ENCODE data around the gene CCDC122. TPM values are rescaled to one million over a fixed set of nuclear protein-coding genes. Genes with fewer than 3 reads are reported as not detected.

Gene CCDC122
- total and polyA plus RNA-seq, 4 donors: 1.2 to 2.3 (median 1.7) TPM

DNA sequence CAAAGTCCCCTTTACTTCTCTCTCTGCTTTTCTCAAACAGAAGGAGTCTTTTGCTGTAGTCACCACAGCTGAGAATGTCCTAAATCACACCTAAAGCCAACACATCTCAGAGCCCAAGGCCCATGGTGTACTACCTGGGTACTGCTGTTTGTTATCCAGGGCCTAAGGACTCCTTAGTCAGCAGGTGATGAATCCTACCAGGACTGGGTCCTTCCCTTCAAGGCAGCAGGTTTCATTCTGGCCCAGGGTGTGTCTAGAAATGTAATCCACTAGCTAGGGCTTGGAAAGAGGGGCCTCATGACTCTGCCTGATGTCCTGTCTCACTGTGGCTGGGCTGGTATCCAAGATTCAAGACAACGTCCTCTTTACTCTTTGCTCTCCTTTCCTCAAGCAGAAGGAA is 56.6 kb downstream of the CCDC122 start:
- H3K36me3 ChIP-seq (ENCODE audit: control insufficient read depth in 4 of 4, insufficient read depth in 3 of 4, low read depth in 1 of 4, low read length in 3 of 4): no peaks in the 10 kb centered on the region
- H3K9me3 ChIP-seq (ENCODE audit: control insufficient read depth in 4 of 4, low read length in 3 of 4): no peaks in the 10 kb centered on the region
- TF ChIP-seq NR2F2 (IDR thresholded peaks at IDR 0.05) (no peak), FOXA2 (IDR thresholded peaks at IDR 0.05) (no peak), CTCF (IDR thresholded peaks at IDR 0.05; ENCODE audit: low read depth, low read length, missing input control) (no peak), EGR1 (IDR thresholded peaks at IDR 0.05; ENCODE audit: low read depth in 2 of 2) (no peak), SP1 (IDR thresholded peaks at IDR 0.05) (no peak), REST (IDR thresholded peaks at IDR 0.05) (no peak), HNF4A (conservative IDR thresholded peaks at IDR 0.05) (no peak), TAF1 (conservative IDR thresholded peaks at IDR 0.05) (no peak), GABPA (IDR thresholded peaks at IDR 0.05 in 1 of 2, conservative IDR thresholded peaks at IDR 0.05 in 1 of 2) (no peak), YY1 (IDR thresholded peaks at IDR 0.05) (no peak), RXRA (IDR thresholded peaks at IDR 0.05) (no peak), JUND (IDR thresholded peaks at IDR 0.05) (no peak), RAD21 (IDR thresholded peaks at IDR 0.05) (no peak)
- TF ChIP-seq, protein P1, sequence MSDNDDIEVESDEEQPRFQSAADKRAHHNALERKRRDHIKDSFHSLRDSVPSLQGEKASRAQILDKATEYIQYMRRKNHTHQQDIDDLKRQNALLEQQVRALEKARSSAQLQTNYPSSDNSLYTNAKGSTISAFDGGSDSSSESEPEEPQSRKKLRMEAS (IDR thresholded peaks at IDR 0.05): no peak
- H3K27me3 ChIP-seq (ENCODE audit: control insufficient read depth in 4 of 4, insufficient read depth in 4 of 4, low read length in 3 of 4): no peaks in the 10 kb centered on the region
- WGBS: 53% methylated on average over 1 of the region's 1 CpG
- DNase-seq (ENCODE audit: low spot score): no peak
- no peak overlapping the region for H3K4me3 ChIP-seq (ENCODE audit: low read depth in 1 of 3, low read length in 3 of 3)
- H3K27ac ChIP-seq (ENCODE audit: low read depth in 1 of 2, low read length in 2 of 2): no peak overlapping the region
- no peaks in the 10 kb centered on the region for H3K4me1 ChIP-seq (ENCODE audit: control insufficient read depth in 4 of 4, insufficient read depth in 4 of 4, low read length in 3 of 4)
- no peak overlapping the region for H3K9ac ChIP-seq (ENCODE audit: low read depth in 1 of 2, low read length in 2 of 2)

DNA sequence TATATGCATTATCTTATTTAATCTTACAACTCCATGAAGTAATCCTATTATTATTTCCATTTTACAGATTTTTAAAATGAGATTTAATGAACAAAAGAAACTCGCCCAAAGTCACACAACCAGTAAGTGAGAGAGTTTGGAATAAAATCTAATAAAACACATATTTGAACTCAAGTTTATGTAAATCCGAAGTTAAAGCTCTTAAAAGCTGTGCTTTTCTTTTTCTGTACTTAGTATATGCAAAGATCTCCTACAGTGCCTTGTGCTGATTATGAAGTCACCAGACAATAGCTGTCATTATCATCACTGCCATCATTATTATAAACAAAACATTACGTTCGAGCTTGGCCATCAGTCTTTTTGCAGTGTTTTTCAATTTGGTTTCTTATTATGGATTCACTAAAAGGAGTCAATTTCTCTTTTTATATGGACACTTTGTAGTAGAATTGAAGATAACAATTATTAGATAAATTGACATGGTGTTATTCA is 63.1 kb downstream of the CCDC122 start:
- H3K4me1 ChIP-seq (ENCODE audit: control insufficient read depth in 4 of 4, insufficient read depth in 4 of 4, low read length in 3 of 4): no peaks in the 10 kb centered on the region
- H3K9ac ChIP-seq (ENCODE audit: low read depth in 1 of 2, low read length in 2 of 2): no peak overlapping the region
- no peaks in the 10 kb centered on the region for H3K36me3 ChIP-seq (ENCODE audit: control insufficient read depth in 4 of 4, insufficient read depth in 3 of 4, low read depth in 1 of 4, low read length in 3 of 4)
- no peak for TF ChIP-seq HNF4G (IDR thresholded peaks at IDR 0.05)
- TF ChIP-seq CTCF (IDR thresholded peaks at IDR 0.05; ENCODE audit: low read depth, low read length, missing input control): no peak
- TF ChIP-seq, protein P2, sequence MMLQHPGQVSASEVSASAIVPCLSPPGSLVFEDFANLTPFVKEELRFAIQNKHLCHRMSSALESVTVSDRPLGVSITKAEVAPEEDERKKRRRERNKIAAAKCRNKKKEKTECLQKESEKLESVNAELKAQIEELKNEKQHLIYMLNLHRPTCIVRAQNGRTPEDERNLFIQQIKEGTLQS (IDR thresholded peaks at IDR 0.05): no peak
- no peak for DNase-seq (ENCODE audit: low spot score)
- no peak overlapping the region for H3K4me3 ChIP-seq (ENCODE audit: low read depth in 1 of 3, low read length in 3 of 3)
- H3K27me3 ChIP-seq (ENCODE audit: control insufficient read depth in 4 of 4, insufficient read depth in 4 of 4, low read length in 3 of 4): no peaks in the 10 kb centered on the region
- no peaks in the 10 kb centered on the region for H3K9me3 ChIP-seq (ENCODE audit: control insufficient read depth in 4 of 4, low read length in 3 of 4)
- H3K27ac ChIP-seq (ENCODE audit: low read depth in 1 of 2, low read length in 2 of 2): no peak overlapping the region
- WGBS: 74% methylated on average over 4 of the region's 4 CpGs

Data from liver (tissue), 9 donors.